ENCODE measurements around the gene EDAR. TPM values are rescaled to one million over a fixed set of nuclear protein-coding genes. Genes with fewer than 3 reads are reported as not detected.

Gene EDAR
- polyA plus RNA-seq, result not detected

DNA sequence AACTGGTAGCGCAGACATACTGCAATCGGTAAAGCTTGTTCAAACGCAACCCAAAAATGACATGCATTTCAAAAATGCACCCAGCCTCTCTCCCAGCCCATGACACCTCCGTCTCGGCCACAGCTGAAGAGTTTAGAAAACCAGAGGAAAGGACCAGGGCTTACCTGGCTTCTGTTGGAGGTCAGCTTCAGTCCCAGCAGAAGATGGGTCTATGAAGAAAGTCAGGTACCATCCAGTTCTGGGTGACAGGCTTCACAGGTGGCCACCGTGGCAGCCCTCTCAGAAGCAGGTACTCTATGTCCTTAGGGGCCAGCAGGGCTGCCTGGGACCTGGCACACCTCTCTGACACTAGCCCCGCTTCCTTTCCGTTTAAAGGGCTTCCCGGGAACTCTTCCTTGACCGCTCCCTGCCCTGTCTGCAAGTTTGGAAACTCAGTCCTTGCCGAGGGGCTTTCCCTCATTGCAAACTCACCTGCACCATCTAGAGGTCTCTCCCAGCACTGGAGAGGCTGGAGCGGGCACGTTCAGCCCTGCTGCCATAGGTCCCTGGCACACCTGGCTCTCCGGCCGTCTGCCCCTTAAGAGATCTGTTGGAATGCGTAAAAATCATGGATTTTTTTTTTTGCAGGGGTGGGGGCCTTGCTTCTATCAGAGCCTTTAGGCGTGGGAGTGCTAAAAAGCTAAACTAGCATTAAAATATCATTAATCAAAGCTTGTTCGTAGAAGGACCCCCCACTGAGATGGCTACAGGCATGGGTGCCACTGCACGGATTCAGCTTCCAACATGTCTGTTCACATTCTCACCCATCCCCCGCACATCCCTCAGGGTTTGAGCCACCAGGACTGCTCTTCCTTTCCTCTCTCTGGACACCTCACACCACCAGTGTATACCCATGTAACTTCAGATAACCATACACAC is at the start of gene EDAR:
Gene EDAR, minus strand, starts transcription at position 425 of the 918 bp plus-strand sequence. CDS start 58,206 bp downstream, outside the sequence.
- Mint-ChIP-seq H3K27me3 (ENCODE audit: low read depth in 3 of 3) (peaks cover under 1 to 2% (median 1%) of the 10 kb centered on the region in 3 donors), H3K36me3 (no peaks in the 10 kb centered on the region), H3K9me3 (no peaks in the 10 kb centered on the region), H3K27ac (no peak within 1 kb of the TSS), H3K4me3 (no peak within 1 kb of the TSS), H3K4me1 (no peaks in the 10 kb centered on the region)
- DNase-seq, result no peak

DNA sequence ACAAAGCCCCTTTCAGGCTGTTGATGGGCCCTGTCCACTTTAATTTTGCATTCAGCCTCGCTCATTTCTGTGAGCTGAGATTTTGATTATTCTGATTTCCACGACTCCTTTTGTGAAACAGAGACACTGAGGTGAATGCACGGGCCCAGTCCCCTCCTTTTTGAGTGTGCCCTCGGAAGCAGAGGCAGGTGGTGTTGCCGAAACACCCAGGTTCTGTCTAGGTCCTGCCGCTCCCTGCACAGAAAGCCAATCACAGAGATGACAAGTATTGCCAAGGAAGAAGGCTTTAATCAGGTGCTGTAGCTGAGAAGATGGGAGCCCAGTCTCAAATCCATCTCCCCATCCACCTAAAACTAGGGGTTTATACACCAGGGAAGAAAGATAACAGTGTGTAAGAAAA is 44.2 kb upstream of the EDAR start:
- Mint-ChIP-seq H3K4me1 (peaks cover 26 to 27% of the 10 kb centered on the region in 2 donors), H3K27ac (peak overlapping the region in 5 of 6 donors; percentile 83 to 94 (median 91)), H3K36me3 (no peaks in the 10 kb centered on the region), H3K9me3 (no peaks in the 10 kb centered on the region), H3K27me3 (ENCODE audit: low read depth in 3 of 3) (peaks cover 0 to 8% (median 3%) of the 10 kb centered on the region in 3 donors), H3K4me3 (peak overlapping the region in 2 of 5 donors; percentile 93)
- DNase-seq, result no peak

DNA sequence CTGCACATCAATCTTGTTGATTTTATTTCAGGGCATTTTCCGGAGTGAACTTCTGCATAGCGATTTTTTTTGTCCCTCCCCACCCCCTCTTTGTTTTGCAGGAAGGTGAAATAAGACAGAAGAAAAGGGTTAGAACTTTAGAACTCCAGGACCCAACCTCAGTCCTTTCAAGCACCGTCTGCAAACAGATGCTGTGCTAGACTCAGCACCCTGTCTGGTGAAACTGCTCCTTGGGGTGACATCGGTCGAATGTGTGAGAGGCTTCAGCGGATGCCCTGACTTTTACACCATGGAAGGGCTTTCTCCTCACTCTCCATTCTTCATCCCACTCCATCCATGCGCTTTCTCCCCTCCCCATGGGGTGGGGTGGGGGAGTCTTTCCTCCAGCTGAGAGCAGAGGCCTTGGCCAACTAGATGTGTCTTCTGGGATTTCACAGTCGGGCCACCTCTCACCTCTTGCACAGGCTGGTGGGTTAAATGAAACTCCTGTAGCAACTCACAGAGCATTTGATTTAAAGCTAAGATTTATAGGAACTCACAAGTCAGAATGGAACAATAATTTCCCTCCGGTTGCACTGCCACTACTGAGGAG is 43.3 kb upstream of the EDAR start:
- DNase-seq, result peak in 2 of 3 donors; percentile 26 to 45
- peaks cover 0 to 8% (median 3%) of the 10 kb centered on the region in 3 donors for H3K27me3 Mint-ChIP-seq (ENCODE audit: low read depth in 3 of 3)
- peak overlapping the region; percentile 83 to 94 (median 90) for H3K27ac Mint-ChIP-seq
- H3K4me1 Mint-ChIP-seq, result peaks cover 26 to 27% of the 10 kb centered on the region in 2 donors
- H3K36me3 Mint-ChIP-seq, result no peaks in the 10 kb centered on the region
- H3K4me3 Mint-ChIP-seq, result peak overlapping the region; percentile 87 to 93 (median 91)
- no peaks in the 10 kb centered on the region for H3K9me3 Mint-ChIP-seq

DNA sequence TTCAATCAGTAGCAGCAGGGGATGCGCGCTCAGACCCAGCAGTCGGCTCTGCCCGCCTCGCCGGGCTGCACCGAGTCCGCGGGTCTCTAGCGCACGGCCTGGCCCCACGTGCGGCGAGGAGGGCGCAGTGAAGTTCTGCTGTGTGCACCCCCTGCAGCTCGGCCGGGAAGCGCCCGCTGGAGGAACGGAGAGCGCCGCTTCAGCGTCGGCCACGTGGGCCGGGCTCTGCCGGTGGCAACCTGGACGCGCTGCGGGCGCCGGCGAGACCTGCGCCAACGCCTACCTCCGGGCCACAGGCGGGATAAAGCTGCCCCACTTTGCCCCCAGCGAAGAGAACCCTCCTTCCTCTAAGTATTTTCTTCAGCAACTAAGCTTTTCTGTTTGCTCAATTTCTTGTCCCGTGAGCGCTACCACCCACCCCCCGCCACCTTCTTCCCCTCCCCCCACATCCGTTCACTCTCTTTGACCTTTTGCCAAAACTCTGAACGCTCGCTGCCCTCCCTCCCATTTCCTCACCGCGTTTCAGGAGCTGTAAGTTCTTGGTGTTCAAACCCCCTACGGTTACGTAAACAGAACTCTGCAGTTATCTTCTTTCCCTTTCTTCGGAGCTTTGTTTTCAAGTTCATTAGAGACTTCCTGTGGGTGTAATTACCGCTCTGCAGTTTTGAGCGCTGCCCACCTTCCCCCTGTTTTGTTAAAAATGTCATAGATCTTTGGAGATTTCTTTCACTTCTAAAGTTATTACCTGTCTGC is 42.6 kb upstream of the EDAR start:
- H3K36me3 Mint-ChIP-seq, result no peaks in the 10 kb centered on the region
- H3K27me3 Mint-ChIP-seq (ENCODE audit: low read depth in 3 of 3), result peaks cover 0 to 8% (median 3%) of the 10 kb centered on the region in 3 donors
- no peaks in the 10 kb centered on the region for H3K9me3 Mint-ChIP-seq
- peak overlapping the region; percentile 87 to 93 (median 91) for H3K4me3 Mint-ChIP-seq
- H3K27ac Mint-ChIP-seq, result peak overlapping the region; percentile 83 to 94 (median 90)
- H3K4me1 Mint-ChIP-seq, result peaks cover 26 to 27% of the 10 kb centered on the region in 2 donors
- peak; percentile 62 to 81 (median 69) for DNase-seq

DNA sequence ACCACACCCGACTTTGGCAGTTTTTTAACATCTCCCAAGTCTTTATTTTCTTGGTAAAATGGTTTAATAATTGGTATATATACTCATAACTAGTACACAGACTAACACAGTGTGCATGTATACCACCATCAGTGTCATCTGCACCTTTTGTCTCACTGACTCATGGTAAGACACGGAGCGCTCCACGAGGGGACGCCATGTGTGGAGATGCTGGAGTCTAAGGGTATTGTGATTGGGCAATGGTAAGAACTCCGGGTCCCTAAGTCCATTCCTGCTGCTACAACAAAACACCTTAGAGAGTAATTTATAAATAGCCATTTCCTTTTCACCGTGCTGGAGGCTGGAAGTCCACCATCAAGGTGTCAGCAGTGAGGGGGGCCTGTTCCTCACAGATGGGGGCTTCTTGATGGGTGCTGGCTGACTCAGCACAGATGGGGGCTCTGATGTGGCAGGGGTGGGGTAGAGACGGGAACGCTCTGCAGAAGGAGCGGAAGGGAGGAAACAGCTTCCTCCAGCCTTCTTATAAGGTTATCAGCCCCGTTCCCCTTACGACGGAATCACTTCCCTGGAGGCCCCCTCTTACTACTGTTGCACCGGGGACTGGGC is 42.0 kb upstream of the EDAR start:
- no peaks in the 10 kb centered on the region for H3K9me3 Mint-ChIP-seq
- peaks cover 26 to 27% of the 10 kb centered on the region in 2 donors for H3K4me1 Mint-ChIP-seq
- peak overlapping the region; percentile 87 to 93 (median 91) for H3K4me3 Mint-ChIP-seq
- peaks cover 0 to 8% (median 3%) of the 10 kb centered on the region in 3 donors for H3K27me3 Mint-ChIP-seq (ENCODE audit: low read depth in 3 of 3)
- H3K36me3 Mint-ChIP-seq, result no peaks in the 10 kb centered on the region
- DNase-seq, result no peak
- peak overlapping the region; percentile 78 to 92 (median 85) for H3K27ac Mint-ChIP-seq

DNA sequence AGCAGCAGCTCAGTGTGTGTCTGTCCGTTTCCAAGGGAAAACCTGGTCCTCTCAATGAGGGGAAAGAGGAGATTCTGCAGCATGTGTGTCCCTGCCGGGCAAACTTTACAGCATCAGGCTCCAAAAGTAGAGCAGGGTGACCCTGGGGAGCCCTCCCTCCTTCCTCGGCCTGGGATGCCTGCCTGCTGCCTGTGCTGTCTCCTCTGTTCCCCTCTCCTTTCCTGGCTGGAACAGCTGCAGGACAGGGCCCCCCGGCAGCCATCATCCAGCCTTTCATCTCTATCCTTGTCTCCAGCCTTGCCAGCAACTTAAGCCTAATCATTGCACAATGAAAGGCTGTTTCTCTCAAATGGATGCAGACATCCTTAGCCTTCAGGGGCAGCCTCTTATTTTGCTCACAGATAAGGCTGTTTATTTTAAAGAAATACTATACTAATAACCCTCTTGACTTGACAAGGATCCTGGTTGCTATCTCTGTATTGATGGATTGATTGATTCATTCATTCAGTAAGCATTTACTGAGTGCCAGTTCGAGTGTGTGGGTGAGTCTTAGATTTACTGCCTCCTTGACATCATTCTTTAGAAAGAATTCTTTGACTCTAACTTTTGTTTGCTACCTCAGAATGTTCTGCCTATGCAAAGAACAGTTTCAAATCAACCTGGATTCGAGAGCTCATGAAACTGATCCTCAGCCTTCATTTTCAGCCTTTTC is 40.6 kb upstream of the EDAR start:
- peaks cover 26 to 27% of the 10 kb centered on the region in 2 donors for H3K4me1 Mint-ChIP-seq
- H3K27ac Mint-ChIP-seq, result peak overlapping the region; percentile 7 to 88 (median 52)
- DNase-seq, result no peak
- no peaks in the 10 kb centered on the region for H3K9me3 Mint-ChIP-seq
- peaks cover 0 to 8% (median 3%) of the 10 kb centered on the region in 3 donors for H3K27me3 Mint-ChIP-seq (ENCODE audit: low read depth in 3 of 3)
- peak overlapping the region in 1 of 5 donors; percentile 44 for H3K4me3 Mint-ChIP-seq
- H3K36me3 Mint-ChIP-seq, result no peaks in the 10 kb centered on the region

DNA sequence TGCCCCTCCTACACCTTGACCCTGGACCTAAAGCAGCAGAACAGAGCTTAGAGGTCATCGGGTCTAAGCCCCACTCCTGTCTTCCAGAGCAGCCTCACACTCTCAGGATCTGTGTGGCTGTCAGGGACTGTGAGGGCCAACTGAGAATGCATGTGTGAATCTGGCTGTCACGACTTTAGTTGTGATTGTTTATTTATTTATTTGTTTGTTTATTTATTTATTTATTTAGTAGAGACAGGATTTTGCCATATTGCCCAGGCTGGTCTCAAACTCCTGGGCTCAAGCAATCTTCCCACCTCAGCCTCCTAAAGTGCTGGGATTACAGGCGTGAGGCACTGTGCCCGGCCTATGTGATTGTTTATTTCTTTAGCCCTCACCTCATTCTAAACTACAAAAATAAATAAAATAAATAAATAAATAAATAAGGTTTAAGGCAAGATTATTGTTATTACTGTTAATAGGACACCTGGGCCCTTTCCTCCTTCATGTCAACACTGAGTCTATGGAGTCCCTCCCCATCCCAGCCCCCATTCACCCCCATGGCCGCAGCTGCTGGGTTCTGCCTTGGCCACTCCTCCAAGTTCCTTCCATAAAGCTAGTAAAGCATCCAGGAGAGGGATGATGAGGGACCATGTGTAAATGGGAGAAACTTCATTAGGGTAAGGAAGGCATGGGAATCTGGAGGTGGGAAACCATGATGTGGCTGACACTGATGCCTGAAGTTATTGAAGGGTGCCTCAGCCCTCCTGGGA is 39.9 kb upstream of the EDAR start:
- H3K36me3 Mint-ChIP-seq, result no peaks in the 10 kb centered on the region
- DNase-seq, result no peak
- H3K4me3 Mint-ChIP-seq, result no peak overlapping the region
- no peaks in the 10 kb centered on the region for H3K9me3 Mint-ChIP-seq
- H3K27ac Mint-ChIP-seq, result no peak overlapping the region
- H3K4me1 Mint-ChIP-seq, result peaks cover 26 to 27% of the 10 kb centered on the region in 2 donors
- peaks cover 0 to 8% (median 3%) of the 10 kb centered on the region in 3 donors for H3K27me3 Mint-ChIP-seq (ENCODE audit: low read depth in 3 of 3)

DNA sequence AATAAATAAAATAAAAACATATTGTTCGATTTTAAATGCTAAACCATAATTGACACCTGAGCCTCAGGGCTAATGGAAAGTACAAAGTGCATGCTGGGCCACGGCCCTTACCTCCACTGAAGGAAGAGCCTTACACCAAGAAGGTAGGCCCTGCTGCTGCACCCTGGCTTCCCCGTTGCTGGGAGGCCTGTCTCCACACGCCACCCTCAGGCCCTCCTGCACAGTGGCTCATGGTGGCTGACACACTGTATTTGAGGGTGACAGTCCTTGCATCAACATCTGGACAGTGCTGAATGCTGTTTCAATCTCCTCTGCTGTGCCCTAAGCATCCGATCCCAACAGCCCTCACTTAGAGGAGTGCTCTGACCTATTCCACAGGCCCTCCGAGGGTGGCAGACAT is 39.3 kb upstream of the EDAR start:
- peaks cover 0 to 8% (median 3%) of the 10 kb centered on the region in 3 donors for H3K27me3 Mint-ChIP-seq (ENCODE audit: low read depth in 3 of 3)
- no peak overlapping the region for H3K27ac Mint-ChIP-seq
- no peaks in the 10 kb centered on the region for H3K36me3 Mint-ChIP-seq
- no peak overlapping the region for H3K4me3 Mint-ChIP-seq
- no peak for DNase-seq
- peaks cover 23 to 26% of the 10 kb centered on the region in 2 donors for H3K4me1 Mint-ChIP-seq
- H3K9me3 Mint-ChIP-seq, result no peaks in the 10 kb centered on the region

DNA sequence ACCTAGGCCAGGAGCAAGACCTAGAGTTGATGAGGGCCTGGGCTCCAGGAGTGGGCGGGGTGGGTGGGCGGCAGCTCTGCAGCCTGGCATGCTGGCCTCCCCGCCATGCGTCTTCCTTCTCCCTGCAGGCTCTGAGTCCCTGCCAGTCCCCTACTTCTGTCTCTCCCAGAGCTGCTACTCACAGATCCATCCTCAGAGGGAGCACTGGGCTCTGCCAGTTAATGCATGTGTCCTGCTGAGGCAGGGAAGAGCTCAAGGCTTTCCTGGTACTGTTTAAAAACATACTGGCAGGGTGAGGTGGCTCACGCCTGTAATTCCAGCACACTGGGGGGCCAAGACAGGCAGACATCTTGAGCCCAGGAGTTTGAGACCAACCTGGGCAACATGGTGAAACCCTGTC is 38.7 kb upstream of the EDAR start:
- H3K4me3 Mint-ChIP-seq, result no peak overlapping the region
- no peak overlapping the region for H3K27ac Mint-ChIP-seq
- H3K4me1 Mint-ChIP-seq, result peaks cover 17 to 20% of the 10 kb centered on the region in 2 donors

DNA sequence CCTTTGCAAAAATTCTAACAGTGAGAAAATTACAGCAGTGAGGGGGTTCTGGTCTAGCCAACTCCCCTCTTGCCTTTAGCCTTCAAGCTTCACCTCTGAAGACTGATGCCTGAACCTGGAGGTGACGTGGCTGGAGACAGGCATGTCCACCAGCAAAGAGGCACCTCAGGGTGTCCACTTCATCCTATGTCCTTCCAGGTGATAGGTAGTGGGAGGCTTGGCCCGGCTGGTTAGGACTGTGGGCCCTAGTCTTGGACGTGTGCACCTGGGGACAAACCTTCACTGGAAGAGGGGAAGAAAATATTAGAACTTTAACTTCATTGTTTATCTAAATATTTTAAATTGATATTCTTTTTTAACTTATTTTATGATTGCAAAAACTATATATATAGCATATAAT is 35.5 kb upstream of the EDAR start:
- Mint-ChIP-seq H3K27me3 (ENCODE audit: low read depth in 3 of 3) (no peaks in the 10 kb centered on the region), H3K4me1 (no peaks in the 10 kb centered on the region), H3K36me3 (peaks cover 0 to 9% (median 0%) of the 10 kb centered on the region in 3 donors), H3K4me3 (no peak overlapping the region), H3K27ac (no peak overlapping the region), H3K9me3 (no peaks in the 10 kb centered on the region)
- DNase-seq, result no peak

More for the DNA sequence above, 38.7 kb upstream of the EDAR start:
- no peaks in the 10 kb centered on the region for H3K36me3 Mint-ChIP-seq
- DNase-seq, result no peak
- peaks cover 0 to 8% (median 3%) of the 10 kb centered on the region in 3 donors for H3K27me3 Mint-ChIP-seq (ENCODE audit: low read depth in 3 of 3)
- no peaks in the 10 kb centered on the region for H3K9me3 Mint-ChIP-seq

DNA sequence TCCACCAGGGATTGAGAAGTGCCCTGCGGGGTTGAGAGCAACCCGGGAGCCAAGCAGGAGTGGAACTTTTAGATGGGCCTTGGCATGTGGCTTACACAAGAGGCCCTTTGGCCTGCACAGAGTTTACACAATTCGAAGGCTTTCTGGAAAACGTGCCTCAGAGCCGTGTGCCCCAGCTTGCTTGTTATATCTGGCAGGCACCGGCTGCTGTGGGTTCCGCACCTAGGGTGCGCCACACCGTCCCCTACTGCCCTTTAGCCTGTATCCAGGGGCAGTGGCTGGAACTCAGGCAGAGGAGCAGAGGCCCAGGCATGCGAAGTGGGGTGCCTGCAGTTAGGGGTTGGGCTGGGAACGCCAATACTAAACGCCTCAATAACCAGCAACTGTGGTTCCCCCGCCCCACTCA is 32.9 kb upstream of the EDAR start:
- no peaks in the 10 kb centered on the region for H3K9me3 Mint-ChIP-seq
- peaks cover 0 to 8% (median 2%) of the 10 kb centered on the region in 3 donors for H3K27me3 Mint-ChIP-seq (ENCODE audit: low read depth in 3 of 3)
- no peak for DNase-seq
- no peak overlapping the region for H3K27ac Mint-ChIP-seq
- H3K4me3 Mint-ChIP-seq, result no peak overlapping the region
- H3K36me3 Mint-ChIP-seq, result peaks cover 0 to 9% (median 0%) of the 10 kb centered on the region in 3 donors
- no peaks in the 10 kb centered on the region for H3K4me1 Mint-ChIP-seq

DNA sequence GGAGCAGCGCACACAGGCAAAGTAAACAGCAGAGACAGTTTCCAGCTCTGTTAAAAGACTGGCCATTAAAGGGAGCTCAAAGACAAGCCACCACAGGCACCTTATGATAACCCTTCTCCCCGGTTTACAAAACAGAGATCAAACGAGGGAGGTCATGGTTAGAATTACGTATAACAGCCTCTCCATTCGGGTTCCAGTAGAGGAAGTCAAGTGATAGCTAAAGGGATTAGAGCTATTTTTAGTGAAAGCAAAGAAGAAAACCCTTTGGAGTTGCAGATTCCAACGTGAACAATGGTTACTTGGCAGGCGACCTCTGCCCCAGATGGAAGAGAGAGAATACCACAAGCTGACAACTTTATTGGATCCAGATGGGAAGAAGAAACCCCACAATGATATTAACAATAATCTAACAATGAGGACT is 31.2 kb upstream of the EDAR start:
- Mint-ChIP-seq H3K4me1 (no peaks in the 10 kb centered on the region), H3K27ac (no peak overlapping the region), H3K36me3 (peaks cover 0 to 9% (median 0%) of the 10 kb centered on the region in 3 donors), H3K9me3 (no peaks in the 10 kb centered on the region), H3K27me3 (ENCODE audit: low read depth in 3 of 3) (peaks cover 0 to 13% (median 2%) of the 10 kb centered on the region in 3 donors), H3K4me3 (no peak overlapping the region)
- DNase-seq, result no peak

All from immature natural killer cell (primary cell).